Stimulated activated CD8-positive, alpha-beta memory T cell treated with anti-CD3 and anti-CD28 coated beads, Interleukin-4, amount 100 ng/mL, for 24 hours (primary cell): ENCODE measurements around the gene SLC6A5.
"Not testable (repeated sequence)": the region's sequence is repeated elsewhere in the genome, so short reads cannot be mapped to it uniquely, and the experiment has no call there.

Experiments used
- DNase-seq: peaks from one replicate; pipeline ENCODE4 v3.0.0-alpha.2; 2020; ENCODE audit warnings: low read depth

Gene SLC6A5

DNA sequence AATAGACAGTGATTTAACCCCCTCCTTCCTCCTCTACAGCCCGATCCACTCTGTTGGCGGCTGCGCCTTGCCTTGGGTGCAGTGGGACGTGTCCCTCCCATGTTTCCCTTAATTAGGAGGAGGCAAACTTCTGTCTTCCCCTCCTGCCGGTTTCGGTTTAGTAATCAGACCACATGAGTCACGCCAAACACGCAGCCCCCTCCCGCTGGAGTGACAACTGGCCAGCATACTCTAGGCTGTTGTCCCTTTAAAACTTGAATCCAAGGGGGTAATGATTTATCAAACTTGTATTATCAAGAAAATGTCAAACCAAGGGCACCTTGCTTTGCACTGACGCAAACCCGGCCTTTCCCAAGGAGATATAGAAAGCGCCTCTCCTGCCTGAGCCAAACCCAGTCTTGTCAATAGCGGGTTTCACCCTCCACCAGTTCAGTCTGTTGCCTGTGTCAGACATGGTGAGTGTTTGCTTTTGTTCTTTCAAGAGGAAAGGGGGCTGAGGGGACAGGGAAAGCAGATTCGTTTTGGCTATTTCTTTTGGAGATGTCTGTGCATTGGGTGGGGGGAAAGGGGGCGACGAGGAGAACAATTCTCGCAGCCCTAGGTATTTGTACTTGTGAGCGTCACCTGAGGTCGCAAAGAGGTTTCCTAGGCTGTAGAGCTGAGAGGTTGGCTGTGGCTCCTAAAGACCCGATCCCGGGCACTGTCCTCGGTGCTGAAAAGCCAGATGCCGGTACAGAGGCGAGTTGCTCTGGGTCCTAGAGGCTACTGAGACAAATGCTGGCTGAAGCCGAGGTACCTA, at the start of gene SLC6A5:
Gene SLC6A5, plus strand, starts transcription at position 388 of the 799 bp plus-strand sequence. Its CDS starts 65 bp downstream, at position 453.
- peak; percentile 11 for DNase-seq

DNA sequence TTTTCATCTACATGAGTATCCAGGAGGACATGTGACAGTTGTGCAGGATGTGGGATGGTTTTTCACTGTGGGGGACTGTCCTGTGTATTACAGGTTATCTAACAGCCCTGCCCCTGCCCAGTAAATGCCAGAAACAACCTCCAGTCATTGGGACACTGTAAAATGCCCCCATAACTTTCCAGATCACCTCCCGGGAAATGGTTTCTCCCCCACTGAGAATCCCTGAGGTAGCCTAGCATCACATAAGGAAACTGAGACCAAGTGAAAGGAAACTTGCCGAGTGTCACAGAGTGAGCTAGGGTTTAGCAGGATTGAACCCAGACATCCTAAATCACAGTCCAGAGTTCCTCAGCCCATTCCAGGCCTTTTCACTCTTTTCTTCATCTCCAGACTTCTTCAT, 48.3 kb upstream of the SLC6A5 start:
- DNase-seq: no peak

DNA sequence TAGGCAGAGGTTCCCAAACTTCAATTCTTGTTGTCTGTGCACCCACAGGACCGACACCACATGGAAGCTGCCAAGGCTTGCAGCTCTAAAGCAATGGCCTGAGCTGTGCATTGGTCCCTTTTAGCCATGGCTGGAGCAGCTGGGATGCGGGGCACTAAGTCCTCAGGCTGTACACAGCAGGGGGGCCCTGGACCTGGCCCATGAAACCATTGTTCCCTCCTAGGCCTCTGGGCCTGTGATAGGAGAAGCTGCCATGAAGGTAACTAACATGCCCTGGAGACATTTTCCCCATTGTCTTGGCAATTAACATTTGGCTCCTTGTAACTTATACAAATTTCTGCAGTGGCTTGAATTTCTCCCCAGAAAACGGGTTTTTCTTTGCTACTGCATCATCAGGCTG, 43.6 kb upstream of the SLC6A5 start:
- no peak for DNase-seq

DNA sequence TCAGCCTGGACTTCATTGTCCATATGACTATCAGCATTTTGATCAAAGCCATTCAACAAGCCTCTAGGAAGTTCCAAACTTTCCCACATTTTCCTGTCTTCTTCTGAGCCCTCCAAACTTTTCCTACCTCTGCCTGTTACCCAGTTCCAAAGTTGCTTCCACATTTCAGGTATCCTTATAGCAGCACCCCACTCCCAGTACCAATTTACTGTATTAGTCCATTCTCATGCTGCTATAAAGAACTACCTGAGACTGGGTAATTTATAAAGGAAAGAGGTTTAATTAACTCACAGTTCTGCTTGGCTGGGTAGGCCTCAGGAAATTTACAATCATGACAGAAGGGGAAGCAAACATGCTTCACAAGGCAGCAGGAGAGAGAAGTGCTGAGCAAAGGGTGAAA, 43.0 kb upstream of the SLC6A5 start:
- DNase-seq: not testable (repeated sequence)

DNA sequence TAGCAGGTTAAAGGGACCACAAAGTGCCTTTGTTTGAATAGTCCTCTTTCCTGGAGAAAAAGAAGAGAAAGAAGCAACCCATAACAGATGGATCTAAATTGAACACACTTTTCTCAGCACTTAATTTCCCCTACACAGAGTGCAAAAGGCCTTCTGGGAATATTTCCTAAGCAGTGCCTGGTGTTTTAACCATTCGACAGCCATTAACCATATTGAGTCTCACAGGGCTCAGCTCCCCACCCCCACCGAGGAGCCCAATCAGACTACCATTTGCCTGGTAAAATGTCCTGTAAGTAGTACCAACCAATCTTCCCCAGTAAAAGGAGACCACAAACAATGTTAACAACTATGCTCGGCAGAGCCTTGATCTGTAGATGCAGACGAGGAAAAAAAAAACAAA, 40.7 kb upstream of the SLC6A5 start:
- no peak for DNase-seq

DNA sequence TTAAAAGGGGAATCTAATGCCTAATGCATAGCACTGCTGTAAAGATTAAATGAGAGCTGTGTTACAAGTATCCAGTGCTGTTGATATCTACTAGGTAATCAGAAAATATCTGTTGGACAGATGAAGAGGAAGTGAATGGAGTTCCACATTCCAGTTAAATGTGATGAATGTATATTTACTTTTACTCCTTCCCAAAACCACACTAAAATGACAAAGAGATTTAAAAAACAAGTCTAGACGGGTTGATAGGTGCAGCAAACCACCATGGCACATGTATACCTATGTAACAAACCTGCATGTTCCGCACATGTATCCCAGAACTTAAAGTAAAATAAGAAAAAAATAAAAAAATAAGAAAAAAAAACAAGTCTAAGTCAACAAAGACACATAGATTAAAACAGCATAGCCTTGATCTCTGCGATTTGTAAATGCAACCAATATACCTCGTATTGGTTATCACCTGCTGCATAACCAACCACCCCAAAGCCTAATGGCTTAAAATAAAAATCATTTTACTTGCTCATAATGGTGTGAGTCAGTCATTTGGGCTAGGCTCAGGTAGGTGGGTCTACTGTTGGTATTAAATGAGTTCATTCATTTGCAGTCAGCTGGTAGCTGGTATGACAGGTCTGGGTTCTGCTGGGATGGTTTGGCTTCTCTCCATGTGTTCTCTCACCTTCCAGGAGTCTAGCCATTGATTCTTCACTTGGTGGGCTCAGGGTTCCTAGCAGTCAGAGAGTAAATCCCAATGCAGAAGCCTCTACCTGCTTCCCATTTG, 39.7 kb upstream of the SLC6A5 start:
- DNase-seq: no peak

DNA sequence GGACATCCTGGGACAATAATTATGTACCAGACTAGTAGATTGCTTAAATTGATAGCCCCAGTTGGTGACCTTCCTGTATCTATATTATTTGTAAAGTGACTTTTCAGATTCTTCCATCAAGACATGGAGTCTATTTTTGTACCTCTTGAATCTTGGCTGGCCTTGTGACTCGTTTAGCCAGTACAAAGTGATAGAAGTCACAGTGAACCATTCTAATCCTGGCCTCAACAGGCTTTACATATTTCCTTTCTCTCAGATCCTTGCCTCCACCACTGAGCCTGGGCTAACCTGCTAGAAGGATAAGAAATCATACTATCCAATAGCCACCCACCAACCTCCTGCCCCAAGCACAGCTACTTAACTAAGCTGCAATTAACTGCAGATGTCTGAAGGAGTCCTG, 37.5 kb upstream of the SLC6A5 start:
- no peak for DNase-seq

DNA sequence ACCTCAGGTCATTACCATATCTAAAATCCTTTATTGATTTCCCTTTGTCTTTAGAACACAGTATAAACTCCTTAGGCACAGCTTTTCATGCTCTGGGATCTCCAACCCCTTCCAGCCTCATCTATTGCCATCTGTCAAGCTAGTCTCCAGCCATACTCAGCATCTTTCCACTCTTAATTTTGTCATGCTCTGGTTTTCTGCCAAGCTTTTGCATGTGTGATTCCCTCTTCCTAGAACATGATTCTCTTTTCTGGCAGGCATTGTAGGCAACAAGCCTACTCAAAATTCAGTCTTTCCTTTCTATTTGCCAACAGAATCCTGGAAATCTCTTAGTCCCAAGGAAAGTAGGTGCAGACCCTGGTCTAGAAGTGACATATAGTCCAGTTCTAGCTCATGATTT, 35.5 kb upstream of the SLC6A5 start:
- DNase-seq: no peak

DNA sequence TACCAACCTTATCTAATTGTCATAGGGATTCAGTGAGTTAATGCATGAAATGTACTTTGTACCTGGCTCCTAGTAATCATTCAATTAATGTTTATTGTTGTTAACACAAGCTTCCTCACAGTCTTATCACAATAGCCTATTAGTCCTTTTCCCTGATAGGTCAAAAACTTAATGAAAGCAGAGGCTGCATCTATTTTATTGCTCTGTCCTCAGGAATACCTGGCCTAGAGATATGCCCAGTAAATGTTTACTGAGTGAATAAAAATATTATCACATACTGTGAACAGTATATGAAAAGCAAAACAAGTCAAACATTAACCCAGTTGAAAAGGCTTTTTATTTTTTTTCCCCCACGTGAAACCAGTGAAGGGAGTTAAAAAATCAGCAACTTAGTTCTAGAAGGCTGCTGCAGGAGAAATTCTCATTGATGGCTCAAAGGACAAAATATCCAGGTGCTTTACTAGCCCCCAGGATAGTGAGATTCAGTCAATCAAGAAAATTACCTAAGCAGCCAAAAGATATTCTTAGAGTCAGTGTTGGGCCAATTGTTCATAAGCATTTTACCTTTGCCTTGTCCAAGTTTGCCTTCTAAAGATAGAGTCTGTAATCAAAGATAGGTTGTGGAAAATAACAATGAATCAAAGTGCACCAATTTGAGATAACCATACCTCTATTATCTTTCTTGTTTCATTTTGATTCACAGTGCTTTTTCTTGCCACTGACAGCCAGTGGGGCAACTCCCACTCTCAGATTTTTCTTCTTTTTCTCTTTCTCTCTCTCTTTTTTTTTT, 34.4 kb upstream of the SLC6A5 start:
- no peak for DNase-seq

DNA sequence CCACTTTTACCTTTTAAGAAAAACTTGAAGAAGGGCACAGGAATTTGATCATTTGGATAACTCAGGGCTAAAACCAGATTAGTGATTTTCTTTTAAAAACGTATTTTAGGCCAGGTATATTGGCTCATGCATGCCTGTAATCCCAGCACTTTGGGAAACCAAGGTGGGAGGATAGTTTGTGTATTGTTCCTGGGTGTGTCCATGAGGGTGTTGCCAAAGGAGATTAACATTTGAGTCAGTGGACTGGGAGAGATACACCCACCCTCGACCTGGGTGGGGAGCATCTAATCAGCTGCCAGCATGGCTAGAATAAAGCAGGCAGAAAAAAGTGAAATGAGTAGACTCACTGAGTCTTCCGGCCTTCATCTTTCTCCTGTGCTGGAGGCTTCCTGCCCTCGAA, 33.3 kb upstream of the SLC6A5 start:
- not testable (repeated sequence) for DNase-seq

DNA sequence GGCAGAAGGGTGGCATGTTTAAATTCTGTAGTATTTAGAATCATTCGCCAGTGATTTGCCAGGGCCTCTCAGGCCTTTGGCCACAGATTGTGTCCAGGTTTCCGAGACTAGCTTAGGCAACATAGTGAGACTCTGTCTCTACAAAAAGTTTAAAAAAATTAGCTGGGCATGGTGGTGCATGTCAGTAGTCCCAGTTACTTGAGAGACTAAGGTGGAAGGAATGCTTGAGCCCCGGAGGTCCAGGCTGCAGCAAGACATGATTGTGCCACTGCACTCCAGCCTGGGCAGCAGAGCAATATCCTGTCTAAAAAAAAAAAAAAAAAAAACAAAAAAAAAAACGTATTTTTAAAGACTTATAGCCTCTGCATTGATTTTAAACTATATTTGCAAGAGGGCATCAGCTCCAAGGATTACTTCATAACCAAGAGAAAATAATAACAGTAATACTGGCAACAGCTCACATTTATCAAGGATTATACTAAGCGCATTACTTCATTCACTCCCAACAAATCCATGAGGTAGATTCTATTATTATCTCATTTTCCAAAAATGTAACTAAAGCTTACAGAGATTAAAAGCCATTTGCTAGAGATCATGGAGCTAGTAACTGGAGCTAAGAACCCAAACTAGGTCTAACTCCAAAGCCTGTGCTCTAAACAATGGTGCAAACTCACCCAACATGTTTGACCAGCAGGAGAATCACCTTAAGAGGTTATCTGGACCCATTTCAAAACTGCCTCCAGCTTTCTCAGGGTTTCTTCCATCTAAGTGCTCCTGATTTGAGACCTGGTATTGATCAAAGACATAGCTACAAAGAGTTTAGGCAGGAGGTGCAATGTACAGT, 32.6 kb upstream of the SLC6A5 start:
- no peak for DNase-seq

DNA sequence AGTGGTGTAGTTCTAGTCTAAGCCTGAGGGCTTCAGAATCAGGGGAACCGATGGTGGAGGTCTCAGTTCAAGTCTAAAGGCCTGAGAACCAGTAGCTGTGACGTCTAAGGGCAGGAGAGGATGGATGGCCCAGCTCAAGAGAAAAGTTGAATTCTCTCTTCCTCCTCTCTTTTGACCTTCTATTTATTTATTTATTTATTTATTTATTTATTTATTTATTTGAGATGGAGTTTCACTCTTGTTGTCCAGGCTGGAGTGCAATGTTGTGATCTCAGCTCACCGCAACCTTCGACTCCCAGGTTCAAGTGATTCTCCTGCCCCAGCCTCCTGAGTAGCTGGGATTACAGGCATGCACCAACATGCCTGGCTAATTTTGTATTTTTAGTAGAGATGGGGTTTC, 19.7 kb upstream of the SLC6A5 start:
- not testable (repeated sequence) for DNase-seq

DNA sequence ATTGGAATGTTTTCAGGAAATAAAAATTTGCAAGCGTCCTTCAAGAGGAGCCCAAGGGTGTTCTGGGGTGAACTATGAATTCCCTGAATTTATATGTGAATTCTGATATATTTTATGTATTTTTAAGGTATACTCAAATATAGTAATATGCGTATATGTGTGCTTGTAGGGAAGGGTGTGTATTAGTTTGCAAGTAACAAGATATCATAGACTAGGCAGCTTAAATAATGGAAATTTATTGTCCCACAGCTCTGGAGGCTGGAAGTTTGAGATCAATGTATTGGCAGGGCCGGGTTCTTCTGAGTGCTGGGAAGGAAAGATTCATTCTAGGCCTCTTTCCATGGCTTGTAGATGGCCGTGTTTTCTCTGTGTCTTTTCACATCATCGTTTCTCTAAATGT, 16.2 kb upstream of the SLC6A5 start:
- no peak for DNase-seq

DNA sequence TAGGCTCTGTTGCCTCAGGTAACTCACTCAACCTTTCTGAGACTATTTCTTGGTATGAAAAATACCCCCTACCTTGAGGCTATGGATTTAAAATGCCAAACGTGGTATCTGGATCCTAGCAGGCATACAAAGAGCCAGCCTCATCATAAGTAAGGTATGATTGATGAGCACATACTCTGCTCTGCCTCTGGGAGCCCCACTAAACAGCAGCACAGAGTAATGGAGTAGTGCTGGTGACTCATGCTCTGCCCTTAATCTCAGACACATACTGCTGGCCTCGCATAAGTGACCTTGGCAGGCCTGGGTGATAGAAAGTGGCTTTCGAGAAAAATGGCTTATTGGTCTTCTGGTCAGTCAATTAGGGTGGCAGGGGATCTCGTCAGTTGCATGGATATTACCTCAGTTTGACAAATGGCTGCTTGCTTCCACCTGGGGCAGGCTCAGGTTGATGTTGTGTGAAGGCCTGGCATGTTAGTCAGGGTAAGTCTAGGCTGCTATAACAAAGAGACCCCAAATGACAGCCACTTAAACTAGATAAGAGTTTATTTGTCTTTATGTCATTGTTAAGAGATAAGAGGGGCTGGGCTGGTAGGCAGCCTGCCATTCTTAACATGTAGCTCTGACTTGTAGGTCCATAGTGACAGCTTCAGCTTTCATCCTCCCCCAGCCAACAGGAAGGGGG, 15.2 kb upstream of the SLC6A5 start:
- DNase-seq: no peak

DNA sequence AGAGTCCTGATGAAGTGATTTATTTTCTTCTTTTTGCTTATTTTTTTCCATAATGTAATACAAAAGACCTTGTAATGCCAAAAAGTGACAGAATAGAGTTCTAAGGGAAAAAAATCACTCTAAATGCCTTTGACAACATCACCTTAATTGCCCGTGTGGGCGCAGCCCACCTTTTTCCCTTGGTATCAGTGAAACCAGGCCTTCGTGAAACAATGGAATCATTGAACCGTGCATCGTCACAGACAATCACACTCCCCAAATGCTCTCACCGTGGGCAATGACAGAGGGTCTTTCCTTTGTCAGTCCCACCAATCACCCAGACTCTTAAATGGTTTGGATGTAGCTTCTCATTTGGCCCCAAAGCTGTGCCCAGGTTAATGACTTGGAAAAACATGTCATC, 9.6 kb upstream of the SLC6A5 start:
- no peak for DNase-seq

DNA sequence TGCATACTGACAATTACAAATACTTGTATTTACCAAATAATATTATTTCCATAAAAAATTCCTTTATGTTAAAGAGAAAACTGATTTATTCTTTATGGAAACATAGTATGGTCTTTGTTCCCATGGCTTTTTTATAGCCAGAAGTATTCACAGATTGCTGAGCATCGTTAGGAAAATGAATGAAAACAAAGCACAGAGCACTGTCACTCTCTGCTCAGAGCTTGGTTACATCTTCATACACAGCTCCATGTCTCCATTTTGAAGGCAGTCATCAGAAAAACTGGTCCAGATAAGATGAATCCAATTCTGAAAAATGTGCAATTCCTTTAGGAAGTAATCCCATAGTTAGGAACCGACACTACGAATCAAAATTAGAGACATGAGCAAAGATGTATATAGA, 9.0 kb upstream of the SLC6A5 start:
- no peak for DNase-seq

DNA sequence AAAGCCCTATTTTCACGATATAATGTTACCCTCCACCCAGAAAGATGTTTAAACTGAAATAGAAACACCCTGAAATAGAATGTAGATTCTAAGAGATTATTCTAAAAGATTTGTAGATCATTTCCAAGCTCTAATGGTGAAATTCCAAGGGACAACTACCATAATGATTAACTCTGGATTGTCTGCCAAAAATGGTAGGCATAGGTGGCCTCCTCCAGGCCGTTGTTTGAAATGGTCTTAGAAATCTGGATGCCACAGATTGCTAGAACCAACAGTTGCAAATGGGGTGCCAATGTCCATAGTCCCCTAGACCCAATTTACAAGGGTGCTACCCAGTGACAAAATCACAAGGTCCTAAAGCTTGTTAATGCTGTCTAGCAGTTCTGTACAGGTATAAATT, 6.7 kb upstream of the SLC6A5 start:
- DNase-seq: no peak

DNA sequence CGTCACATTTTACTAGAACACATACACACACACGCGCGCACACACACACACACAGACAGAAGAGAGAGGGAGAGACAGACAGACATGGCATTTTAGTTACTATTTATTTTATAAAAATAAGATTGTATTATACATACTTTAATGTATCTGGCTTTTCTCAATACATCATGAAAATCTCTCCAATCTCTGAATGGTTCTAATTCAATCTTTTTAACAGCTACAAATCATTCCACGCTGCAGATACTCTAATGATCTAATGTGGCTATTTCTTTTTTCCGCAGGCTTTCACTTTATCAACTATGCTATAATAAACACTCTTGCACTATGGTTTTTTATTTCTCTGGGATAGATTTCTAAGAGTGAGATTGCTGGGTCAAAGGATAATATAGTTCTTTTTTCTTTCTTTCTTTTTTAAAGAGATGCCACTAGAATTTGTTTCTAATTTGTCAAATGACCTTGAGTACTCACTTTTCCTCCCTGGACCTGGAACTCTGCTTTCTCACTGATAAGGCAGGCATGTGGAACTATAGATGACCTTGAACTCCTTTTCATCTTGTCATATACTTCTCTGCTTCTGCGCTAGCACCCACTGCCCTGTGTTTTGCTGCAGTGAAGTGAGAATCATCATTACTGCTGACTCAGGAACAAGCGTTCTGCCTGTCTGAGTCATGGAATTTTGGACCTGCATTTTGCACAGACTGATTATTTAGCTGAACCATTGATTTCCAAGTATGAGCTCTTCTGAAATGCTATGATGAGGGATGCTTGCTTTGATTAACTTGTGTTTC, 4.9 kb upstream of the SLC6A5 start:
- no peak for DNase-seq

DNA sequence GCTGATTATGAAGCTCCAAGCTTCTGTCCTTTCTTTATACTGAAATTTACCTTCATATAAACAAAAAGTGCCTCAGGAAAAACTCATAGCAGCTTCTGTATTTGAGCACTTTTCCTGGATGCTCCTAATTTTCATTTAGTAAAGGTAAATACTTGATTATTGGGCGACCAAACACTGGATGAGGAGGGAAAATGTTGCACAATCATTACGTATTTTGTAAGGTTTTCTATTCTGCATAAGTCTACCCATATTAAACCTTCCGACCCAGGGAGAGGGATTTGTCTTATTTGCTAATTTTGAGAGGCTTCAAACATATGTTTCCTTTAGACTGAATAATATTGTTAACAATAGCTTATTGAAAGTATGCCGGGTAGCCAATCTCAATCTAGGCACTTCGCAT, 4.3 kb upstream of the SLC6A5 start:
- no peak for DNase-seq
